GM19043 (cell line): ENCODE results near the gene LILRA1.
"Not testable (repeated sequence)": the region's sequence is repeated elsewhere in the genome, so short reads cannot be mapped to it uniquely, and the experiment has no call there.

ENCODE experiments used
- ATAC-seq: cut with Tn5 transposase; IDR thresholded peaks from one replicate; pipeline ENCODE4 v1.9.1; 2021; ENCODE audit warnings: low read depth; ENCODE audit not compliant: unreplicated experiment

The LILRA1 gene

GRCh38 chr19:54593445-54593844, at the start of gene LILRA1:
TSS of gene LILRA1 (plus strand) at chr19:54593632. CDS start at chr19:54594245, 613 bp downstream.
- ATAC-seq, result not testable (repeated sequence)

- ATAC-seq, result no peak
Measured at GRCh38 chr19:54548806-54549205, 44.6 kb upstream of the LILRA1 start.

GRCh38 chr19:54549224-54549623, 44.2 kb upstream of the LILRA1 start:
- no peak for ATAC-seq

DNA sequence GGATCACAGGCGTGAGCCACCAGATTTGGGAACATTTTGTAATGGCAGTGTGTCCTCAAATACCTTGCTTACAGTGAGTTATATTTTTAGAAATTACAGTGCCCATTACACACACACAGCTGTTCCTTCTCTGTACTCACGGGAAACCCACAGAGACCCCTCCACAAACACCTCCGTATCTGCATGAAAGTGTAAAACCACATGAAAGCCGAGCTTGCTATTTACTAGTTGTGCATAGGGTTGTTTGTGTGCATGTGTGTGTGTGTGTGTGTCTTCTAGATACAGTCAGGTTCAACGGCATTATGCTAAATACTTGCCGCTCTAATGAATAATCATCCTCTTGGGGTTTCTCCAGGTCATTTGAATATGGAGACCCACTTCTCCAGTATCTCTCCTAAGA, 42.1 kb upstream of the LILRA1 start:
- ATAC-seq, result no peak

DNA sequence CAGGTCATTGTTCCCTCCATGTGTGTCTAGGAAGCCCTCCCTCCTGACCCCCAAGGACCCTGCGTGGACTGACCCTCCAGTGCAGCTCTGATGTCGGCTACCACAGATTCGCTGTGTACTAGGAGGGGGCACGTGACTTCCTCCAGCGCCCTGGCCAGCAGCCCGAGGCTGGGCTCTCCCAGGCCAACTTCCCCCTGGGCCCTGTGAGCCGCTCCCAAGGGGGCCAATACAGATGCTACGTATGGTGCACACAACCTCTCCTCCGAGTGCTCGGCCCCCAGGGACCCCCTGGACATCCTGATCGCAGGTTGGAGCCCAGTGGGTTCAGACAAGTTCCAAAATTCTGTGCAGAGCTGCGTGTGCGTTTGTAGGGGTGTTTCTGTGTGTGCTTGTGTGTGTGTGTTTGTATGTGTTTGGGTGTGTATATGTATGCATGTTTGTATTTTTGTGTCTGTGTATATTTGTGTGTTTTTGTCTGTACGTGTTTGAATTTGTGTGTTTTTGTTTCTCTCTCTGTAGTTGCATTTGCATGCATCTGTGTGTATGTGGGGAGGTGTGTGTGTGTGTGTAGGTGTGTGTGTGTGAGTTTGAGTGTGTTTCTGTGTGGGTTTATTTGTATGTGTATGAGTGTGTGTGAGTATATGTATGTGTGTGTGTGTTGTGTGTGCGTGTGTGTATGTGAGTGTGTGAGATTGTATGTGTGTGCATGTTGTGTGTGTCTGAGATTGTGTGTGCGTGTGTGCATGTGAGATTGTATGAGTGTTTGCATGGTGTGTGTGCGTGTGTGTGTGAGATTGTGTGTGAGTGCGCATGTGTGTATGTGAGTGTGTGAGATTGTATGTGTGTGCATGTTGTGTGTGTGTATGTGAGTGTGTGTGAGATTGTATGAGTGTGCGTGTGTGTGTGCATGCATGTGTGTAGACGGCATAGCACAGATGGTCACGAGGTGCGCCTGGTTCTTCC, 41.2 kb upstream of the LILRA1 start:
- ATAC-seq, result no peak

DNA sequence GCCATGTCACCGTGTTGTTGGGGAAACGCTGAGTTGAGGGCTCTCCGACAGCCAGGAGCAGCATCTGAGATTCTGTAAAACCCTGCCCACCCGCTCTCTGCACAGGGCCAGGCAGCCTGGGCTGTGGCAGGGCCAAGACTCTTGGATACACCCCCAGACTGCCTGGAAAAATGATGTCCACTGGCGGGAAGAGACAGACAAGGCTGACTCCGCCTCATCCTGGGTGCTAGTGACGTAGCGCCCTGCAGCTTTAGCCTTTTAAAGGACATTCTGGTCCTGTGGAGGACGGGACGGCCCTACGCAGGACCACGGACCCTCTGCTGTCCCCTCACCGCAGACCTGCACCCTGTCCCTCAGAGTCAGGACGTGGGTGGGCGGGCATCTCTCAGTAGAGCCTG, 40.5 kb upstream of the LILRA1 start:
- ATAC-seq, result no peak

DNA sequence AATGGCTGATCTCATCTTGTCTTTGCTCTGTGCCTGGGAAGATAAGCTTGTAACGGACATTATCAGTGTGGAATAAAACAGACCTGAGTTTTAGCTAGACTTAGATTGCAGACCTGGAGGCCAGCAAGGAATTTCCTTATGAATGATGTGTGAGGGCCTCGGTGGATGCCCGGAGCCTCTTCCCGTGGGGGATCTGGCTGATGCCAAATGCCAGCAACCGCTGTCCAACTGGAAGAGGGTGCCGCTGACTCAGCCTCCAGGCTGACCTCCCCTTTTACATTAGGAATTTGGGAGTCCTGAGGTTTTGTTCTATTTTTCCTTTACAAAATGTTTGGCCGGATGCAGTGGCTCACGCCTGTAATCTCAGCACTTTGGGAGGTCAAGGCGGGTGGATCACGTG, 39.4 kb upstream of the LILRA1 start:
- ATAC-seq, result no peak

DNA sequence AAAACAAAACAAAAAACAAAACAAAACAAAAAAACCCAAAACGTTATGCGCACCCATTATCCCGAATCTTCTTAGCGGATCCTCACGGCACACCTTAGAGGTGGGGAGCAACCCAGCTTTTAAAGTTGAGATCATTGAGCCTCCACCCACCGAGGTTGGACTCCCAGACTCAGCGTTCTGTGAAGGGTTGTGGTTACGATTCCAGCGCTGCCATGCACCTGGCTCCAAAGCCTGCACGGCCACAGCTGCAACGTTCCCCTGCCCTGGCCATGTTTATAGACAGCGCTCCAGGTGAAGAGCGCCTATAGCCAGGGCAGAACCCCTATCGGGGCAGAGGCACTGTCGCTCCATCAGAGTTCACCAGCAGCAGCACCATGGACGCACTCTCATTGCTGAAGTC, 38.5 kb upstream of the LILRA1 start:
- no peak for ATAC-seq

DNA sequence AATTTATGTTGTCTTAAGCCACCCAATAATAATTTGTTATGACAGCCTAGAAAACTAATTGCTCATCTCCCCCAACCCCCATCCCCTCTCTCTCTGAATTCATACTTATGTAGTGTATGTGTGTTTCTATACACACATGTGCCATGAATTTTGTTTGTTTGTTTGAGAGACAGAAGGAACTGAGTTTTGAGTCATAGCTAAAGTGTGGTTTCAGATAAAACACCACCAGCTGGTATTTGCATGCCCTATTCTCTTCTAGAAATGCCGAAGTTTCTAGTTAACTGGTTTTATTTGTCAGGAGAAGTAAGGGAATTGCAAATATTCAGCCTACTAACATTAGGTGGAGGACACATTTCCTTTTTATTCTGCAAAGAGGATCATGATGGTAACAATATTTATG, 37.2 kb upstream of the LILRA1 start:
- ATAC-seq, result no peak

DNA sequence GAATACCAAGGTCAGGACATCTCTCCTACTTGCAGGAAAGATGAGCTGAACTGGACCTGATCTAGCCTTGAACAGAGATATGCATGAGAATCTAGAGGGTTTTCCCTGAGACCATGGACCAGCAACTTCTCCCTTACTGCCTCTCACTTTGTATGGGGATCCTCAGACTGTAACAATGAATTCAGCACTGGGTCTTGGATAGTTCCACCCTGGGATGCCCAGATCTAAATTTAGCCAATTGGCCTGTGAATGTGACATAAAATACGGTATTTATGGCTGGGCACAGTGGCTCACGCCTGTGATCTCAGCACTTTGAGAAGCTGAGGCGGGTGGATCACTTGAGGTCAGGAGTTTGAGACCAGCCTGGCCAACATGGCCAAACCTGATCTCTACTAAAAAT, 35.1 kb upstream of the LILRA1 start:
- no peak for ATAC-seq

DNA sequence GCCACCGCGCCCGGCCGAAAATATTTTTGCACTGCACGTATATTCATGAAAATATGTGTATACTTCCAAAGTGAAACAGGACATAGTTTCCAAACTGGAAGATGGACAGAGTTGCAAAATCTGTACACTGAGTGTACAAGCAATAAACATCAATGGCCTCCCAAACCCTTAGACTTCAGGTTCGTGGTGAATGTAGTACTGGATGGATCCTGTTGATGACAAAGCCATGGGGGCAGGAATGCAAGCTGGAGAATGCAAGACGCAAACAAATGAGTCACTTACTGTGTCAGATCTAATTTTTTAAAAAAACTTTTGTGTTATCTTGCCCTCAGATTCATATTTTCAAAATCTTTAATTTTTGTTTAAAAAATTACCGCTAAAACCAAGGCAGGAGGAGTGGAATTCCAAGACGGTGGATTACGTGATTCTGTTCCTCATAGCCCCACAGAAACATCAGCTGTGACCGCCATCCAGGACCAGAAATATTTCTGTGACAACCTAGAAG, 32.5 kb upstream of the LILRA1 start:
- no peak for ATAC-seq

DNA sequence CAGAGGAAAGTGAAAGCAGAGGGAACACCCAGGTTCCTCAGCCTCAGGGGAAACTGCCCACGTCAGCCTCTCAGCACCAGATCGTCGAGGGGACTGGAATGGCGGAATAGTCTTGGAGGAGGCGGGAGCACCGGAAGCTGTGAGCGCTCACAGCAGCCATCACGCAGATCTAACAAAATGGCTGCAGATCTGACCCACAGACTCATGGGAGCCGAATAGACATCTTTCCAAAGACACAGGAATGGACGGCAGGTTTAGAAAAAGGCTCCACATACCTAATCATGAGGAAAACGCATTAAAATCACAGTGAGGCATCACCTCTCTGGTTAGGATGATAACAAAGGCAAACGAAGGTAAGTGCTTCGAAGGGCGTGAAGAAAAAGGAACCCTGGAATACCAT, 31.6 kb upstream of the LILRA1 start:
- no peak for ATAC-seq

- not testable (repeated sequence) for ATAC-seq
Measured at GRCh38 chr19:54563206-54563605, 30.2 kb upstream of the LILRA1 start.

DNA sequence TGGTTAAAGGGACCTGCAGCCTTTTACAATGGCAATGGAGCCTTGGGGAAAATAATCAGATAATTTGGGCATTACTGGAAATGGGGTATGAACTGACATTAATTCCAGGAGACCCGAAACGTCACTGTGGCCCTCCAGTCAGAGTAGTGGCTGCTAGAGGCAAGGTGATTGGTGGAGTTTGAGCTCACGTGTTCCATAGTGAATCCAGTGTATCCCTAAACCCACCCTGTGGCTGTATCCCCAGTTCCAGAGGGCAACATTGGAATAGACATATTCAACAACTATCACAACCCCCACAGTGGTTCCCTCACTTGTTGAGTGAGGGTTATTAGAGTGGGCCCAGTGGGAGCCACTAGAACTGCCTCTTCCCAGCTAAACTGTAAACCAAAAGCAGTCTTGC, 23.1 kb upstream of the LILRA1 start:
- ATAC-seq, result no peak

DNA sequence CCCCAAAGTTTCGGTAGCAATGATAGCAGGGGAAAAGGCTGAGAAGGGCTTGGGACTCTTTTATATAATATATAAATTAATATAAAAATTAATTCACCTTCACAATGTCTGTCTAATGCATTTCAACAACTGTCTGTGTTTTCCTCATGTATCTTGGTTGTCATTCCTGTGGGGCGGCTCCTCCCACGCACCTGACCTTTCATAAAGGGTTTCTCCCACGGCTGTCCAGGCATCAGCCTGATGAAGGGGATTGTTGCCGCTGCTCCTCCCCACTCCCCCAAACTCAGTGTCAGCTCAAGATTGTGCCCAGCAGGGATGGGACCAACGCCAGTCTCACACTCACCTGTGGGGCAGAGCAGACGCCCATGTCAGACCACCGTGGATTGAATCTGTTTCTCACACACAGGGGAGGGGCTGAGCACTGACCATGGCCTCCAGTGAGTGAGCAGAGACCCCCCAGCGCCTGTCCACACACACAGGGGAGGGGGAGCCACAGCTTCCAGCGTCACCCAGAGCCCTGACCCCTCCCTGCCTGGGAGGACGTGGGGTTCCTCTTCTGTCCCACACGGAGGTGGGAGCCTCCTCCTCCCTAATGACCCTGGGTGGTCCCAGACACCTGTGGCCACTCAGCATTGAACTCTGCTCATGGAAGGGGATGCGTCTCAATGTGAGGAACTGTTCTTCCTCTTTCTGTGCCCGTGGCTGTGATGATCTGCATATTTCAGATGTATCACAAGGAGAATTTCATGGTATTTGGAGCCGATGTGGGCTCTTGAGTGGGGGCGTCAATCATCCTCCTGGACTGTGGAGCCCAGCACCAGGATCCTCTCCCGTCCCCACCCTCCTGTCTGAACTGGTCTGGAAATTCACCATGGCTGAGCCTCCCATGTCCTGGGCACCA, 21.5 kb upstream of the LILRA1 start:
- not testable (repeated sequence) for ATAC-seq

- ATAC-seq, result no peak
Measured at GRCh38 chr19:54572696-54573311, 20.6 kb upstream of the LILRA1 start.

- ATAC-seq, result no peak
Measured at GRCh38 chr19:54573330-54573872, 20.0 kb upstream of the LILRA1 start, which contains the start of gene LILRA2. TSS of gene LILRA2 (plus strand) at chr19:54573790. CDS start at chr19:54573879, 89 bp downstream.

- no peak for ATAC-seq
Measured at GRCh38 chr19:54574051-54574450, 19.4 kb upstream of the LILRA1 start.

DNA sequence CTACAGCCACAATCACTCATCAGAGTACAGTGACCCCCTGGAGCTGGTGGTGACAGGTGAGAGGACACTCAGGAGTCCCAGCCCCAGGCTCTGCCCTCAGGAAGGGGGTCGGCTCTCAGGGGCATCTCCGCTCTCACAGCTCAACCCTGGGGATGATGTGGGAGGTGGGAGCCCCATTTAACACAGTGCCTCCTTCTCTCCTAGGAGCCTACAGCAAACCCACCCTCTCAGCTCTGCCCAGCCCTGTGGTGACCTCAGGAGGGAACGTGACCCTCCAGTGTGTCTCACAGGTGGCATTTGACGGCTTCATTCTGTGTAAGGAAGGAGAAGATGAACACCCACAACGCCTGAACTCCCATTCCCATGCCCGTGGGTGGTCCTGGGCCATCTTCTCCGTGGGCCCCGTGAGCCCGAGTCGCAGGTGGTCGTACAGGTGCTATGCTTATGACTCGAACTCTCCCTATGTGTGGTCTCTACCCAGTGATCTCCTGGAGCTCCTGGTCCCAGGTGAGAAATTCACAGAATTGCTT, 18.8 kb upstream of the LILRA1 start:
- ATAC-seq, result no peak

GRCh38 chr19:54575205-54575604, 18.2 kb upstream of the LILRA1 start:
- ATAC-seq, result not testable (repeated sequence)
